Ishikawa (cell line): Measurements from ENCODE around the gene CD5L.

Source experiments
- CEBPB ChIP-seq: IDR thresholded peaks from 2 replicates; pipeline ENCODE4 v1.6.1; 2012
- CREB1 ChIP-seq: IDR thresholded peaks from 2 replicates; pipeline ENCODE4 v1.6.1; 2012; ENCODE audit warnings: low read depth
- EGR1 ChIP-seq: IDR thresholded peaks from 2 replicates; pipeline ENCODE4 v1.6.1; 2012
- EP300 ChIP-seq: IDR thresholded peaks from 2 replicates; pipeline ENCODE4 v1.6.1; 2012; ENCODE audit warnings: borderline replicate concordance
- FOXM1 ChIP-seq: IDR thresholded peaks from 2 replicates; pipeline ENCODE4 v1.6.1; 2012; ENCODE audit warnings: low read depth, borderline replicate concordance
- MAX ChIP-seq: IDR thresholded peaks from 2 replicates; pipeline ENCODE4 v1.6.1; 2012
- NFIC ChIP-seq: IDR thresholded peaks from 2 replicates; pipeline ENCODE4 v1.6.1; 2012
- RAD21 ChIP-seq: IDR thresholded peaks from 2 replicates; pipeline ENCODE4 v1.6.1; 2012; ENCODE audit warnings: low read depth
- REST ChIP-seq: IDR thresholded peaks from 2 replicates; pipeline ENCODE4 v1.6.1; 2012; ENCODE audit warnings: low read depth, mild to moderate bottlenecking
- TAF1 ChIP-seq: IDR thresholded peaks from 2 replicates; pipeline ENCODE4 v1.6.1; 2012; ENCODE audit warnings: low read depth, mild to moderate bottlenecking
- TCF12 ChIP-seq: IDR thresholded peaks from 2 replicates; pipeline ENCODE4 v1.6.1; 2012; ENCODE audit warnings: low read depth
- TEAD4 ChIP-seq: IDR thresholded peaks from 2 replicates; pipeline ENCODE4 v1.6.1; 2012
- USF1 ChIP-seq: IDR thresholded peaks from 2 replicates; pipeline ENCODE4 v1.6.1; 2012
- YY1 ChIP-seq: IDR thresholded peaks from 2 replicates; pipeline ENCODE4 v1.6.1; 2012; ENCODE audit warnings: low read depth
- ZBTB7A ChIP-seq: IDR thresholded peaks from 2 replicates; pipeline ENCODE4 v1.6.1; 2012; ENCODE audit warnings: low read depth

The CD5L gene

GRCh38 chr1:157841708-157842107, at the start of gene CD5L:
Gene CD5L, minus strand, starts transcription at chr1:157841808. Its CDS starts 107 bp downstream, at chr1:157841701.
- no peak for TF ChIP-seq TAF1
- TF ChIP-seq ZBTB7A, result no peak
- no peak for TF ChIP-seq CEBPB
- TF ChIP-seq CREB1, result no peak
- no peak for TF ChIP-seq TEAD4
- no peak for TF ChIP-seq EGR1
- TF ChIP-seq NFIC, result no peak

- TF ChIP-seq TAF1, result no peak
- TF ChIP-seq MAX, result no peak
- TF ChIP-seq YY1, result no peak
- TF ChIP-seq ZBTB7A, result no peak
- no peak for TF ChIP-seq RAD21
- no peak for TF ChIP-seq EP300
- TF ChIP-seq NFIC, result no peak
- TF ChIP-seq EGR1, result no peak
- TF ChIP-seq CEBPB, result no peak
- no peak for TF ChIP-seq USF1
- TF ChIP-seq REST, result no peak
- TF ChIP-seq FOXM1, result no peak
- no peak for TF ChIP-seq CREB1
Measured at GRCh38 chr1:157882580-157882979, 41.0 kb upstream of the CD5L start.

- no peak for TF ChIP-seq EGR1
Measured at GRCh38 chr1:157880621-157881020, 39.0 kb upstream of the CD5L start.

GRCh38 chr1:157878059-157878458, 36.5 kb upstream of the CD5L start:
- TF ChIP-seq YY1 (no peak), NFIC (no peak), RAD21 (peak; percentile 51), REST (no peak), MAX (no peak), FOXM1 (no peak), EP300 (no peak), CREB1 (no peak)

GRCh38 chr1:157870490-157870889, 28.9 kb upstream of the CD5L start:
- no peak for TF ChIP-seq USF1
- TF ChIP-seq EP300, result no peak
- no peak for TF ChIP-seq CEBPB
- TF ChIP-seq RAD21, result no peak
- TF ChIP-seq REST, result no peak
- TF ChIP-seq ZBTB7A, result no peak
- no peak for TF ChIP-seq EGR1
- no peak for TF ChIP-seq FOXM1
- TF ChIP-seq NFIC, result no peak
- TF ChIP-seq CREB1, result no peak
- no peak for TF ChIP-seq MAX
- TF ChIP-seq TCF12, result no peak
- no peak for TF ChIP-seq YY1
- TF ChIP-seq TAF1, result no peak
